KMS-11 (cell line): ENCODE data around the gene GTSE1.

ENCODE experiments used
- H2AFZ ChIP-seq: fragments of 200-600 bp; sonication (generic); 2 replicates; pipeline ENCODE4 v1.6.1; 2016; ENCODE audit warnings: antibody characterized with exemption, mixed run types, low read depth
- H3K27ac ChIP-seq: fragments of 200-600 bp; sonication (generic); 2 replicates; pipeline ENCODE4 v1.6.1; 2016; ENCODE audit warnings: mild to moderate bottlenecking, mixed run types
- H3K27me3 ChIP-seq: fragments of 200-600 bp; sonication (generic); 2 replicates; pipeline ENCODE4 v1.6.1; 2017; ENCODE audit warnings: mild to moderate bottlenecking, low read depth, mixed run types, moderate library complexity; ENCODE audit not compliant: insufficient read depth
- H3K36me3 ChIP-seq: fragments of 200-600 bp; sonication (generic); 2 replicates; pipeline ENCODE4 v1.6.1; 2017; ENCODE audit warnings: mild to moderate bottlenecking, mixed run types; ENCODE audit not compliant: insufficient read depth
- H3K4me1 ChIP-seq: fragments of 200-600 bp; sonication (generic); 2 replicates; pipeline ENCODE4 v1.6.1; 2016; ENCODE audit warnings: mild to moderate bottlenecking, low read depth, mixed run types; ENCODE audit not compliant: poor library complexity, severe bottlenecking
- H3K4me2 ChIP-seq: fragments of 200-600 bp; sonication (generic); 2 replicates; pipeline ENCODE4 v1.7.0; 2016; ENCODE audit warnings: mild to moderate bottlenecking, mixed run types
- H3K4me3 ChIP-seq: fragments of 200-600 bp; sonication (generic); IDR thresholded peaks from 2 replicates; pipeline ENCODE4 v1.6.1; 2017; ENCODE audit warnings: low read depth, low read length, mixed read lengths; ENCODE audit not compliant: insufficient read depth
- H3K79me2 ChIP-seq: fragments of 200-600 bp; sonication (generic); 2 replicates; pipeline ENCODE4 v1.6.1; 2016; ENCODE audit warnings: low read depth, mixed run types; ENCODE audit not compliant: insufficient read depth
- H3K9ac ChIP-seq: fragments of 200-600 bp; sonication (generic); 2 replicates; pipeline ENCODE4 v1.6.1; 2016; ENCODE audit warnings: mild to moderate bottlenecking, mixed run types
- H4K20me1 ChIP-seq: fragments of 200-600 bp; sonication (generic); 2 replicates; pipeline ENCODE4 v1.6.1; 2016; ENCODE audit warnings: mild to moderate bottlenecking, mixed run types; ENCODE audit not compliant: insufficient read depth
- CTCF ChIP-seq: fragments of 200-600 bp; sonication (generic); conservative IDR thresholded peaks from 2 replicates; pipeline ENCODE4 v1.6.1; 2017; ENCODE audit warnings: low read depth, mild to moderate bottlenecking, antibody characterized with exemption, low read length, moderate library complexity, mixed read lengths

GTSE1 gene

DNA sequence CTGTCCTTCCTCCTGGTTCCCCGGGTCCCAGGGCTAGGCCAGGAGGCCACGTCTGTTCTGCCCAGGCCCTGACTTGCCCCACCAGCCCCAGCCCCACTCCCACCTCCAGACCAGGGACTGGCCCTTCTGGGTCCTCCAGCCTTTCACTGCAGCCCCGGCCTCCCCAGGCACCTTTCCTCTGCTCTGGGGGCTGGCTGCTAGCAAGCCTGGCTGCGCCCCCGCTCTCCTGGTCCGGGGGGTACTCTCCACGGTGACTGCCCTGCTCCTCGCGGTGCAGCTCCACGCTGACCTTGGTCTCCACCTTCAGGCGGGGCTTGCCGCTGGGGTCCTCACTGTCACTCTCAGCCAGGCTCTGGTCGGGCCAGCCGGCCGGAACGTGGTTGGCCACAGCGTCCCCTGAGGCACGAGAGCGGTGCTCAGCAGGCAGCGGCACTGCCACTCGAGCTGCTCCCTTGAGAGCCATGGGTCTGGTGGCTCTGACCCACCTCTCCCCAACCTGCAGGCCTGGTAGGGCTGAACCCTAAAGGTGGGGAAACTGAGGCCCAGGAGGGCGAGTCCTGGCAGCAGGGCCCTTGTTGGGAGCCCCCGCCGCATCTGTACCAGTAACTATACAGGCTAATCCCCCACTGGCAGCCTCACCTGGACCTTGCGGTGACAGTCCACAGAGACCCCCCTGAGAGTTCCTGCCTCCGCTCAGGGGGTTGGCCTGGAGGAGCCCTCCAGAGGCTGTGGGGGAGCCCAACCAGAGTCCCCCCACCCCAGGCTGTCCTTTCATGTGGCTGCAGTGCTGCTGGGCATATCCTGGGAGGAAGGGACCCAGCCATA, 67.9 kb downstream of the GTSE1 start:
- Histone ChIP-seq H2AFZ (no peak overlapping the region), H3K9ac (no peak overlapping the region), H3K36me3 (no peaks in the 10 kb centered on the region), H3K79me2 (no peaks in the 10 kb centered on the region), H3K27ac (no peak overlapping the region), H3K4me1 (no peaks in the 10 kb centered on the region), H3K27me3 (no peaks in the 10 kb centered on the region), H4K20me1 (no peaks in the 10 kb centered on the region), H3K4me3 (no peak overlapping the region), H3K4me2 (no peak overlapping the region)
- no peak for TF ChIP-seq CTCF

- no peak overlapping the region for H3K4me2 ChIP-seq
- no peak overlapping the region for H3K9ac ChIP-seq
- H3K36me3 ChIP-seq = no peaks in the 10 kb centered on the region
- no peak overlapping the region for H3K4me3 ChIP-seq
- no peak overlapping the region for H2AFZ ChIP-seq
- TF ChIP-seq CTCF = no peak
- H3K27ac ChIP-seq = no peak overlapping the region
- H3K79me2 ChIP-seq = no peaks in the 10 kb centered on the region
- no peaks in the 10 kb centered on the region; the same call in 1 of the 2 replicates for H3K27me3 ChIP-seq
- no peaks in the 10 kb centered on the region for H3K4me1 ChIP-seq
- H4K20me1 ChIP-seq = no peaks in the 10 kb centered on the region
Measured at GRCh38 chr22:46365166-46365624, 68.5 kb downstream of the GTSE1 start.

DNA sequence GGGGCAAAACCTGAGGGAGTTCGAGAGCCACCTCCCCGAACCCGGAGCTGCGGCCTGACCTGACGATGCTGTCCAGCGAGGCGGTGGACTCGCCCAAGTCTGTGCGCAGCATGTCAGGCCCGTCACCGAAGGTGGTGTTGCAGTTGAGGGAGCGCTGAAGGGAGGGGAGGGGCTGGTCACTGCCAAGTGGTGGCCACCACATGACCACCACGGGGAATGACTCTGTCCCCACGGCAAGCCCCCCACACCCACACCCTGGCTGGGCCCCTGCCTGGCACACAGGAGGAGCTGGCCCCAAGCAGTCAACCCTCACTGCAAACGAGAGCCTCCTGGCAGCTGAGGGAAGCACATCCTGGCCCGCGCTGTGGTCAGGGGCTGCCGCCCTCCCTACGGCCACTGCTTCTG, 69.7 kb downstream of the GTSE1 start:
- no peaks in the 10 kb centered on the region for H3K79me2 ChIP-seq
- no peaks in the 10 kb centered on the region; the same call in 1 of the 2 replicates for H3K27me3 ChIP-seq
- H3K4me3 ChIP-seq = no peak overlapping the region
- no peaks in the 10 kb centered on the region for H3K36me3 ChIP-seq
- H4K20me1 ChIP-seq = no peaks in the 10 kb centered on the region
- no peak for TF ChIP-seq CTCF
- no peaks in the 10 kb centered on the region for H3K4me1 ChIP-seq
- H3K9ac ChIP-seq = no peak overlapping the region
- peak overlapping the region; percentile 62; the same call in 1 of the 2 replicates for H2AFZ ChIP-seq
- H3K4me2 ChIP-seq = no peak overlapping the region
- H3K27ac ChIP-seq = no peak overlapping the region

GRCh38 chr22:46366801-46367706, 70.4 kb downstream of the GTSE1 start:
- Histone ChIP-seq H4K20me1 (no peaks in the 10 kb centered on the region), H3K79me2 (no peaks in the 10 kb centered on the region), H2AFZ (peak overlapping the region; percentile 62), H3K9ac (no peak overlapping the region), H3K4me2 (peak overlapping the region; percentile 66), H3K4me1 (no peaks in the 10 kb centered on the region), H3K27ac (no peak overlapping the region), H3K4me3 (no peak overlapping the region), H3K27me3 (no peaks in the 10 kb centered on the region; the same call in 1 of the 2 replicates), H3K36me3 (no peaks in the 10 kb centered on the region)
- no peak for TF ChIP-seq CTCF
